DOHH2 (cell line): ENCODE results near the gene VPS33B.

ENCODE experiments used
- H3F3A ChIP-seq: fragments of 200-600 bp; sonication (generic), shearing (Covaris generic); 2 replicates; pipeline ENCODE4 v1.6.0; 2016; ENCODE audit warnings: antibody characterized with exemption, mild to moderate bottlenecking; ENCODE audit not compliant: control insufficient read depth, insufficient read depth
- H3K27ac ChIP-seq: fragments of 200-600 bp; sonication (generic); 2 replicates; pipeline ENCODE4 v1.5.1; 2014; ENCODE audit warnings: low read depth, mild to moderate bottlenecking, low read length, moderate library complexity
- H3K27me3 ChIP-seq: fragments of 200-600 bp; sonication (generic); 2 replicates; pipeline ENCODE4 v1.6.1; 2014; ENCODE audit warnings: mild to moderate bottlenecking, low read length, mixed read lengths; ENCODE audit not compliant: control insufficient read depth
- H3K36me3 ChIP-seq: fragments of 200-600 bp; sonication (generic); 2 replicates; pipeline ENCODE4 v1.6.1; 2014; ENCODE audit warnings: mild to moderate bottlenecking, low read length, moderate library complexity, mixed read lengths; ENCODE audit not compliant: control insufficient read depth
- H3K4me1 ChIP-seq: fragments of 200-600 bp; sonication (generic); 2 replicates; pipeline ENCODE4 v1.6.1; 2014; ENCODE audit warnings: mild to moderate bottlenecking, low read length, mixed read lengths; ENCODE audit not compliant: control insufficient read depth
- H3K4me2 ChIP-seq: fragments of 200-600 bp; sonication (generic); 2 replicates; pipeline ENCODE4 v1.6.0; 2014; ENCODE audit warnings: mild to moderate bottlenecking, low read length, moderate library complexity
- H3K4me3 ChIP-seq: fragments of 200-600 bp; sonication (generic); 2 replicates; pipeline ENCODE4 v1.5.1; 2014; ENCODE audit warnings: mild to moderate bottlenecking, low read length, mixed read lengths
- H3K79me2 ChIP-seq: fragments of 200-600 bp; sonication (generic); 2 replicates; pipeline ENCODE4 v1.6.1; 2014; ENCODE audit warnings: mild to moderate bottlenecking, low read length, mixed read lengths; ENCODE audit not compliant: control insufficient read depth
- H3K9me2 ChIP-seq: fragments of 200-600 bp; sonication (generic); replicated peaks from 2 replicates; pipeline ENCODE4 v1.6.1; 2014; ENCODE audit warnings: mild to moderate bottlenecking, low read length, mixed read lengths; ENCODE audit not compliant: control insufficient read depth
- H3K9me3 ChIP-seq: fragments of 200-600 bp; sonication (generic); 2 replicates; pipeline ENCODE4 v1.6.1; 2014; ENCODE audit warnings: antibody characterized with exemption, low read length, mixed read lengths; ENCODE audit not compliant: control insufficient read depth, insufficient read depth
- H4K20me1 ChIP-seq: fragments of 200-600 bp; sonication (generic); 2 replicates; pipeline ENCODE4 v1.6.0; 2014; ENCODE audit warnings: low read depth, mild to moderate bottlenecking, antibody characterized with exemption, low read length, moderate library complexity; ENCODE audit not compliant: control insufficient read depth, insufficient read depth
- CTCF ChIP-seq: fragments of 200-600 bp; sonication (generic); IDR thresholded peaks from one replicate; pipeline ENCODE4 v1.5.1; 2014; ENCODE audit warnings: antibody characterized with exemption, mild to moderate bottlenecking, low read depth, low read length; ENCODE audit not compliant: poor library complexity, severe bottlenecking
- EZH2phosphoT487 ChIP-seq: fragments of 200-600 bp; sonication (generic); IDR thresholded peaks from 2 replicates; pipeline ENCODE4 v1.6.1; 2017; ENCODE audit warnings: borderline replicate concordance, mild to moderate bottlenecking, antibody characterized with exemption, low read length, moderate library complexity, mixed read lengths

The VPS33B gene

GRCh38 chr15:91039996-91040395 is 17.6 kb upstream of the VPS33B start:
- H3K36me3 ChIP-seq: no peaks in the 10 kb centered on the region
- TF ChIP-seq CTCF (no peak), EZH2phosphoT487 (no peak)
- H3K9me2 ChIP-seq: no peaks in the 10 kb centered on the region
- H3K27ac ChIP-seq: no peak overlapping the region
- no peaks in the 10 kb centered on the region for H3F3A ChIP-seq
- H4K20me1 ChIP-seq: no peaks in the 10 kb centered on the region
- no peak overlapping the region for H3K4me3 ChIP-seq
- no peaks in the 10 kb centered on the region for H3K4me1 ChIP-seq
- H3K9me3 ChIP-seq: no peaks in the 10 kb centered on the region
- no peaks in the 10 kb centered on the region for H3K79me2 ChIP-seq
- H3K27me3 ChIP-seq: peaks cover 18% of the 10 kb centered on the region
- H3K4me2 ChIP-seq: no peak overlapping the region

- Histone ChIP-seq H3K4me2 (no peak overlapping the region), H3K27ac (no peak overlapping the region)
Measured at GRCh38 chr15:91032919-91033803, 10.8 kb upstream of the VPS33B start.

GRCh38 chr15:91031796-91032195 is 9.4 kb upstream of the VPS33B start:
- Histone ChIP-seq H3K9me3 (no peaks in the 10 kb centered on the region), H3K4me2 (no peak overlapping the region), H3K9me2 (no peaks in the 10 kb centered on the region), H3K36me3 (no peaks in the 10 kb centered on the region), H3K27ac (no peak overlapping the region), H3K4me1 (no peaks in the 10 kb centered on the region), H3K4me3 (no peak overlapping the region), H3K79me2 (no peaks in the 10 kb centered on the region), H3K27me3 (peaks cover 8% of the 10 kb centered on the region), H3F3A (no peaks in the 10 kb centered on the region), H4K20me1 (no peaks in the 10 kb centered on the region)
- TF ChIP-seq CTCF (no peak), EZH2phosphoT487 (no peak)

More at GRCh38 chr15:91032919-91033803, 10.8 kb upstream of the VPS33B start:
- peak; percentile 64 for TF ChIP-seq CTCF
- TF ChIP-seq EZH2phosphoT487: no peak
- Histone ChIP-seq H3K79me2 (no peaks in the 10 kb centered on the region), H3K4me3 (no peak overlapping the region), H3F3A (no peaks in the 10 kb centered on the region), H3K4me1 (no peaks in the 10 kb centered on the region), H3K9me2 (no peaks in the 10 kb centered on the region), H3K27me3 (peaks cover 12% of the 10 kb centered on the region), H4K20me1 (no peaks in the 10 kb centered on the region), H3K9me3 (no peaks in the 10 kb centered on the region), H3K36me3 (no peaks in the 10 kb centered on the region)
